ENCODE data around the gene CHAMP1. TPM values are rescaled to one million over a fixed set of nuclear protein-coding genes. Genes with fewer than 3 reads are reported as not detected.

The CHAMP1 gene
- total RNA-seq, 2 donors from 2014 or later, result 23.0 to 56.3 TPM

DNA sequence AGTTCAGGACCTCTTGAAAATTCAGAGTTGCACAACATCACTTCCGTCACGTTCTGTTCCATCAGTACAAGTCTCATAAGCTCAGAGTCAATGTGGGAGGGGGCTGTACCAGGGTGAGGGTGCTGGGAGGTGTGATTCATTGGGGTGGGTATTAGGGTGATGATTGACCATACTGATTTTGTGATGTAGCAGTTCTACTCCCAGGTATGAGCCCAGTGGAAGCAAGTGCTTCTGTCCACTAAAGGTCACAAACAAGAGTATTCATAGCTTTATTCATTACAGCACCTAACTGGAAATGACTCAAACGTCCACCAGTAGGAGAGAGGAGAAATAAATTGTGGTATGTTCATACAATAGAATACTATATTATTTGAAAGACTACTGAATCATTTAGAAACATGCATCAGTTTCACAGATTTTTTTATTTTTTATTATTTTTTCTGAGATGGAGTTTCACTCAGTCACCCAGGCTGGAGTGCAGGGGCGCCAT is 45.0 kb upstream of the CHAMP1 start:
- 95% methylated on average over 4 of the region's 4 CpGs for WGBS
- no peak for DNase-seq (ENCODE audit: low spot score)
- H3K27me3 ChIP-seq (replicated peaks; ENCODE audit: insufficient read depth), result no peaks in the 10 kb centered on the region
- H3K4me1 ChIP-seq (replicated peaks), result no peaks in the 10 kb centered on the region
- peaks cover 0 to 15% of the 10 kb centered on the region in 2 donors for H3K36me3 ChIP-seq
- TF ChIP-seq, protein P1, sequence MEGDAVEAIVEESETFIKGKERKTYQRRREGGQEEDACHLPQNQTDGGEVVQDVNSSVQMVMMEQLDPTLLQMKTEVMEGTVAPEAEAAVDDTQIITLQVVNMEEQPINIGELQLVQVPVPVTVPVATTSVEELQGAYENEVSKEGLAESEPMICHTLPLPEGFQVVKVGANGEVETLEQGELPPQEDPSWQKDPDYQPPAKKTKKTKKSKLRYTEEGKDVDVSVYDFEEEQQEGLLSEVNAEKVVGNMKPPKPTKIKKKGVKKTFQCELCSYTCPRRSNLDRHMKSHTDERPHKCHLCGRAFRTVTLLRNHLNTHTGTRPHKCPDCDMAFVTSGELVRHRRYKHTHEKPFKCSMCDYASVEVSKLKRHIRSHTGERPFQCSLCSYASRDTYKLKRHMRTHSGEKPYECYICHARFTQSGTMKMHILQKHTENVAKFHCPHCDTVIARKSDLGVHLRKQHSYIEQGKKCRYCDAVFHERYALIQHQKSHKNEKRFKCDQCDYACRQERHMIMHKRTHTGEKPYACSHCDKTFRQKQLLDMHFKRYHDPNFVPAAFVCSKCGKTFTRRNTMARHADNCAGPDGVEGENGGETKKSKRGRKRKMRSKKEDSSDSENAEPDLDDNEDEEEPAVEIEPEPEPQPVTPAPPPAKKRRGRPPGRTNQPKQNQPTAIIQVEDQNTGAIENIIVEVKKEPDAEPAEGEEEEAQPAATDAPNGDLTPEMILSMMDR (IDR thresholded peaks at IDR 0.05), result no peak
- TF ChIP-seq POLR2A (IDR thresholded peaks at IDR 0.05), result no peak
- no peak for TF ChIP-seq POLR2AphosphoS5 (IDR thresholded peaks at IDR 0.05)
- H3K27ac ChIP-seq, result no peak overlapping the region
- intact Hi-C loops (cut with DNase I), result no loop called here
- no peak overlapping the region for H3K4me3 ChIP-seq
- no peaks in the 10 kb centered on the region for H3K9me3 ChIP-seq

DNA sequence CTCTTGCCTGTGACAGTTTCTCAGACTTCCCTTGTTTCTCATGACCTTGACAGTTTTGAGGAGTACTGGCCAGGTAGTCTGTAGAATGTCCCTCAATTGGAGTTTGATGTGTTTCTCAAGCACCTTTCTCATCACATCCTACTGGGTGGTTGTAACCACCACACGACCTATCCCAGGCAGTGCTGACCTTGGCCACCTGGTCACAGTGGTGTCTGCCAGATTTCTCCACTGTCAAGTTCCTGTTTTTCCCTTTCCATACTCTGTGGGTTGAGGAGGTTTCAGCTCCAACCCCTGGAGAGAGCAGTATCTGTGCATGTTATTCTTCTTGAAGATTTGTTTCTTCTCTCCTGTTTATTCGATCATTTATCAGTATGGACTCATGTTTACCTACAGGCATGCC is 41.3 kb upstream of the CHAMP1 start:
- no peaks in the 10 kb centered on the region for H3K36me3 ChIP-seq
- intact Hi-C loops (cut with DNase I), result no loop called here

DNA sequence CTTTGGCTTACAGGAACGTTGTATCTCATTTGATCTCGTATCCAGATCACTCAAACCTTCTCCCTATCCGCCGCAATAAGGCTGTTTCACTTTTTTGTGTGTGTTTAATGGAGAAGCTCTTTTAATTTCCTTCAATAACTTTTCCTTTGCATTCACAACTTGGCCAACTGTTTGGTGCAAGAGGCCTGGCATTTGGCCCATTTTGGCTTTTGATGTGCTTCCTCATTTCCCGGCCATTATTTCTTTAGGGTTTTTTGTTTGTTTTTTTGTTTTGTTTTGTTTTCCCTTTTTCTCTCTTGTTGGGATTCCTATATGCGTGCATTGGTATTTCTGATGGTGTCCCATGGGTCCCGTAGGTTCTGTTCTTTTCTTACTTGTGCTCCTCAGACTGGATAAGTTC is 39.0 kb upstream of the CHAMP1 start:
- H3K27me3 ChIP-seq (replicated peaks; ENCODE audit: insufficient read depth), result no peaks in the 10 kb centered on the region
- intact Hi-C loops (cut with DNase I), result no loop called here
- no peak overlapping the region for H3K4me3 ChIP-seq
- DNase-seq (ENCODE audit: low spot score), result no peak
- H3K36me3 ChIP-seq, result no peaks in the 10 kb centered on the region
- TF ChIP-seq POLR2AphosphoS5 (IDR thresholded peaks at IDR 0.05), result no peak
- 82% methylated on average over 7 of the region's 7 CpGs for WGBS
- H3K4me1 ChIP-seq (replicated peaks), result no peaks in the 10 kb centered on the region
- no peaks in the 10 kb centered on the region for H3K9me3 ChIP-seq
- no peak overlapping the region for H3K27ac ChIP-seq

More for the DNA sequence above, 41.3 kb upstream of the CHAMP1 start:
- no peak overlapping the region for H3K4me3 ChIP-seq
- no peak overlapping the region for H3K27ac ChIP-seq
- DNase-seq (ENCODE audit: low spot score), result no peak
- 81% methylated on average over 2 of the region's 2 CpGs for WGBS
- TF ChIP-seq, protein P1 (IDR thresholded peaks at IDR 0.05), result no peak
- TF ChIP-seq POLR2A (IDR thresholded peaks at IDR 0.05) (no peak), POLR2AphosphoS5 (IDR thresholded peaks at IDR 0.05) (no peak)
- H3K9me3 ChIP-seq, result no peaks in the 10 kb centered on the region
- H3K4me1 ChIP-seq (replicated peaks), result no peaks in the 10 kb centered on the region
- H3K27me3 ChIP-seq (replicated peaks; ENCODE audit: insufficient read depth), result no peaks in the 10 kb centered on the region

DNA sequence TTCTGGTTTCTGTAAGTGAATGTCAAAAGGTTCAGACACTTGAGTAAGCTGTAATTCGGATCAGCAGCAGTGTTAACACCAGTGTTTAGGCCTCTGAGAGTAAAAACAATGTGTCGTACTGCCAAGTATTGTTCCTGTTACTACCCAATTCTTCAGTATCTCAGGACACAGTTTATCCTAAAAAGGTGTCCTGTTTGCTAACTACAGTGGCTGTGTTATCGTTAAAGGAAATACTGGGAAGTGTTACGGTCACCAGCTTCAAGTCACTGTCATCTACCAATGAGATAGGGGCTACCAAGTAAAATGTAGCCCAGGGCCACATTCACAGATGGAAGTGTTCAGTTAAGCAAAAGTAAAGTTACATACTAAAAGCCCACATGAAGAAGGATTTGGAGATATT is 35.2 kb upstream of the CHAMP1 start:
- WGBS, result 87% methylated on average over 4 of the region's 4 CpGs
- TF ChIP-seq, protein P1 (IDR thresholded peaks at IDR 0.05), result no peak
- TF ChIP-seq POLR2A (IDR thresholded peaks at IDR 0.05) (no peak), POLR2AphosphoS5 (IDR thresholded peaks at IDR 0.05) (no peak)
- no peak overlapping the region for H3K4me3 ChIP-seq
- no peaks in the 10 kb centered on the region for H3K36me3 ChIP-seq
- no peak for DNase-seq (ENCODE audit: low spot score)
- H3K4me1 ChIP-seq (replicated peaks), result peaks cover 3% of the 10 kb centered on the region
- intact Hi-C loops (cut with DNase I), result no loop called here
- no peak overlapping the region for H3K27ac ChIP-seq
- H3K27me3 ChIP-seq (replicated peaks; ENCODE audit: insufficient read depth), result no peaks in the 10 kb centered on the region
- no peaks in the 10 kb centered on the region for H3K9me3 ChIP-seq

DNA sequence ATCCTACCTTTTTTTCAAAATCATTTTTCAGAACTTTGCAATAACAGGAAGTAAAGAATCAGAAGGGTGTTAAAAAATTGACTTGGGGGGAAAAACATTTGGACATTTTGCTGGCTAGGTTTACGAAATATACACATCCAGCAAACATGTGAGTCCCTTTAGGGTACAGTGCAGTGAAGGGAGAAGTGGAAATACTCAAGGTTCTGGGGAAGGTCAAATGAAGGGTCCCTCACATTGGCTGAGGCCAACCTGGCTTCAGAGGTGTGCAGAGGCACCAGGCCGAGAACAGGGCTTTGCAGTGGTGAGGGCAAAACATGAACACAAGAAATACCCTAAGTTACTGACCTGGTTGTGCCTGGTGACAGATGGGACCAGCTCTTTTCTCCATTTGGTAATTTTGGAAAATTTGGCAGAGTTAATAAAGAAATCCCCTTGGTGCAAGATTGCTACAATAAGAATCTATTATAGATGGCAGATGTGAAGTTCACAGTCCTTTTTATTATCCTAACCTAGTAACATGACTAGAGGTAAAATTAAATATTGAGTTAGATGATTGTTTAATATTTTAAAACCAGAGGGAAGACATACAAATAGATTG is 34.4 kb upstream of the CHAMP1 start:
- intact Hi-C loops (cut with DNase I), result no loop called here
- no peak for DNase-seq (ENCODE audit: low spot score)
- Histone ChIP-seq H3K27ac (peak overlapping the region; percentile 92 to 98), H3K4me3 (no peak overlapping the region), H3K36me3 (no peaks in the 10 kb centered on the region), H3K27me3 (replicated peaks; ENCODE audit: insufficient read depth) (no peaks in the 10 kb centered on the region), H3K9me3 (no peaks in the 10 kb centered on the region), H3K4me1 (replicated peaks) (peaks cover 3% of the 10 kb centered on the region)
- TF ChIP-seq, protein P1 (IDR thresholded peaks at IDR 0.05), result no peak
- no peak for TF ChIP-seq POLR2AphosphoS5 (IDR thresholded peaks at IDR 0.05)
- WGBS, result 91% methylated on average over 2 of the region's 2 CpGs

All from prostate gland (tissue), 2 donors.